Retinal pigment epithelial cell (primary cell): ENCODE results near the gene PANK2.
"Not testable (repeated sequence)": the region's sequence is repeated elsewhere in the genome, so short reads cannot be mapped to it uniquely, and the experiment has no call there.

ENCODE experiments used
- DNase-seq: peaks from one replicate; pipeline ENCODE4 v3.0.0-alpha.2; 2010; ENCODE audit warnings: low read depth
- H3K4me3 ChIP-seq: 2 replicates; pipeline ENCODE4 v1.5.1; 2011; ENCODE audit warnings: mild to moderate bottlenecking, low read length, control low read depth, moderate library complexity
- CTCF ChIP-seq: conservative IDR thresholded peaks from 2 replicates; pipeline ENCODE4 v1.5.1; 2011; ENCODE audit warnings: low read depth, low read length, control low read depth, inconsistent platforms

The PANK2 gene

GRCh38 chr20:3971145-3971544 lies 82.0 kb downstream of the PANK2 start:
- no peak overlapping the region for H3K4me3 ChIP-seq
- no peak for DNase-seq
- no peak for TF ChIP-seq CTCF

GRCh38 chr20:3972161-3972560 lies 83.0 kb downstream of the PANK2 start:
- TF ChIP-seq CTCF: no peak
- DNase-seq: no peak
- no peak overlapping the region for H3K4me3 ChIP-seq

GRCh38 chr20:3972631-3973030 lies 83.4 kb downstream of the PANK2 start:
- H3K4me3 ChIP-seq, DNase-seq: not testable (repeated sequence)

GRCh38 chr20:3973705-3974104 lies 84.5 kb downstream of the PANK2 start:
- no peak for DNase-seq
- TF ChIP-seq CTCF: no peak
- no peak overlapping the region for H3K4me3 ChIP-seq

- no peak for DNase-seq
- no peak overlapping the region for H3K4me3 ChIP-seq
- no peak for TF ChIP-seq CTCF
Measured at GRCh38 chr20:3976511-3976910, 87.3 kb downstream of the PANK2 start.
